Spleen (tissue), 11 donors: ENCODE data around the gene PIM2. TPM values are rescaled to one million over a fixed set of nuclear protein-coding genes. Genes with fewer than 3 reads are reported as not detected.
A peak's percentile ranks its signal among the peaks of the same experiment; 100 is the strongest.

Experiments used
- DNase-seq: peaks from one replicate; pipeline ENCODE4 v3.0.0-alpha.2; 2020
- H3K27ac ChIP-seq, 8 donors: fragments of 200-600 bp; sonication (generic) in 7 of 8; 1 replicate in 4 of 8; 2 replicates in 4 of 8; pipeline versions ENCODE4 v1.5.0 to v1.8.0; 2016 to 2021; ENCODE audit warnings: inconsistent platforms in 4 of 8, mild to moderate bottlenecking in 4 of 8, moderate library complexity in 1 of 8
- H3K27me3 ChIP-seq, 7 donors: fragments of 200-600 bp; sonication (generic) in 6 of 7; replicated peaks in 1 of 7; 1 replicate in 4 of 7; 2 replicates in 3 of 7; pipeline versions ENCODE4 v1.5.0 to v1.8.0; 2016 to 2021; ENCODE audit warnings: inconsistent platforms in 3 of 7, mild to moderate bottlenecking in 1 of 7
- H3K36me3 ChIP-seq, 6 donors: fragments of 200-600 bp; sonication (generic) in 5 of 6; 1 replicate in 4 of 6; 2 replicates in 2 of 6; pipeline versions ENCODE4 v1.5.0 to v1.8.0; 2016 to 2021; ENCODE audit warnings: inconsistent platforms in 2 of 6
- H3K4me1 ChIP-seq, 6 donors: fragments of 200-600 bp; sonication (generic) in 5 of 6; 1 replicate in 3 of 6; 2 replicates in 3 of 6; pipeline versions ENCODE4 v1.5.0 to v1.8.0; 2016 to 2021; ENCODE audit warnings: inconsistent platforms in 3 of 6
- H3K4me3 ChIP-seq, 8 donors: fragments of 200-600 bp; sonication (generic) in 7 of 8; 1 replicate in 4 of 8; 2 replicates in 4 of 8; pipeline versions ENCODE4 v1.5.0 to v1.8.0; 2016 to 2021; ENCODE audit warnings: inconsistent platforms in 4 of 8, mild to moderate bottlenecking in 4 of 8, moderate library complexity in 2 of 8
- H3K9me3 ChIP-seq, 8 donors: fragments of 200-600 bp; sonication (generic) in 7 of 8; 1 replicate in 4 of 8; 2 replicates in 4 of 8; pipeline versions ENCODE4 v1.5.0 to v1.8.0; 2016 to 2021; ENCODE audit warnings: inconsistent platforms in 4 of 8
- POLR2A ChIP-seq, 3 donors: fragments of 450-650 bp; IDR thresholded peaks; one replicate each; pipeline ENCODE4 v1.5.1; 2017; ENCODE audit warnings: antibody characterized with exemption in 3 of 3, mild to moderate bottlenecking in 1 of 3
- POLR2AphosphoS5 ChIP-seq, 3 donors: sonication (generic); formaldehyde crosslinking; IDR thresholded peaks; one replicate each; pipeline ENCODE4 v1.5.1; 2017; ENCODE audit warnings: antibody characterized with exemption in 3 of 3
- WGBS, 5 donors: extraction: QIAGEN DNeasy Blood & Tissue Kit in 3 of 5; methylation state at CpG; one replicate each; pipeline versions ENCODE4 v1.1.5 to v1.1.7; 2013 to 2018; 5-methylcytosine and 5-hydroxymethylcytosine counted together
- intact Hi-C: fragments of 100-400 bp; cut with DNase I; formaldehyde crosslinking; loops from one replicate; pipeline ENCODE4 v1.15.0; 2023; ENCODE audit warnings: low total_unique reads
- polyA plus RNA-seq, 3 donors: library from polyadenylated mRNA; stranded (reverse); fragments of 200-250 nt; gene quantifications; one replicate each; pipeline ENCODE4 v1.2.1, GENCODE V29; 2013
- total RNA-seq, 7 donors: library from RNA; depleted of rRNA in 3 of 7; stranded (reverse); fragments of >200 nt in 3 of 7; fragmentation: NEBNext Ultra II Directional in 4 of 7; extraction: Animal tissue kit (Norgen Biotek cat#: 25700) in 4 of 7; gene quantifications; one replicate each; pipeline versions ENCODE4 v1.1.0 to v1.2.1, GENCODE V29; 2016 to 2021
- TF ChIP-seq, protein P1 (sequence below), 11 experiments: fragments of 200-600 bp in 7 of 11; fragments of 450-650 bp in 4 of 11; sonication (generic) in 4 of 11; IDR thresholded peaks in 8 of 11; conservative IDR thresholded peaks in 3 of 11; 1 replicate in 7 of 11; 2 replicates in 4 of 11; pipeline versions ENCODE4 v1.4.0 to v1.8.0; 2016 to 2021; ENCODE audit warnings: antibody characterized with exemption in 11 of 11, inconsistent platforms in 4 of 11, mild to moderate bottlenecking in 1 of 11
- donor health status: healthy with polysubstance abuse.
- donor health status: DM: no; HTN: no; CAD: no; lungs with moderate emphysema.
- donor health status: DM: no; HTN: no; CAD: no.
- donor health status: Bipolar disorder and iron deficiency.
- donor health status: healthy.
- donor health status: DM: no; HTN: no; CAD: no.
- donor health status: DM: yes; HTN: yes; CAD: no.

PIM2 gene
- total and polyA plus RNA-seq, 10 donors: 54.2 to 220 (median 124) TPM

DNA sequence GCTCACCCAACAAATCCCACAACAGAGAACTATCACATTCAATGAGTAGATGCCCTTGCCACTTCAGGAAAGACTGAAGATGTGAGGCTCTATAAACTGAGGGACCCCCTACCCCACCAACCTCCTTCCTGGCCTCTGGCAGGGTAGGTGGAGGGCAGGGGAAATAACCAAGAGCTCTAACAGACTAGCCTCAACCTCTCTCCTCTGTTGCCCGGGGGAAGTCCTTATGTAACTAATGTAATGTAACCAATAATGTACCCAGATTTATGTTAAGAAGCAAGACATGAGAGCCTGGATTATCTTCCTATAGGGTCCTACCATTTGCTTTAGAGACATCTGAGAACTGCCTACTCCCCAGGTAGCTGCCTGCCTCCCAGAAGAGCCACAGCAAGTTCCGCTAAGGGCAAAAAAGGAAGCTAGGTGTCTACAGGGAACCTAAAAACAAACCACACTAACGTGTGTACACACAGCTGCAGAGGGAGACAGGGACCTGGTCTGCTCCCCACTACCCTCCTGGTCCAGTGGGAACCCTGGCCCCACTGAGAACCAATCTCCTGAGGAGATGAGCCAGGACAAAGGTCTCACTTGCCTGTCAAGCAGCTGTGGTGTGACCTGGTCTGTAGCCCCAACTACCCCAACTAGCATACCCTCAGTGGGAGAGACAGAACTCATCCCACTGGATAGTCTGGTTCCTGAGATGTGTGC, 20.9 kb upstream of the PIM2 start:
- Histone ChIP-seq H3K4me1 (peaks cover 27 to 98% (median 77%) of the 10 kb centered on the region in 6 donors), H3K27ac (peak overlapping the region; percentile 72 to 94 (median 88)), H3K4me3 (peak overlapping the region in 1 of 8 donors; percentile 61), H3K9me3 (no peaks in the 10 kb centered on the region), H3K36me3 (peaks cover 0 to 31% (median 2%) of the 10 kb centered on the region in 6 donors), H3K27me3 (no peaks in the 10 kb centered on the region)
- 22 to 72% (median 27%) methylated on average over 2 to 3 of the region's 3 CpGs for WGBS, 5 donors
- intact Hi-C loops: loop anchor here (10.0 kb wide), 1 partner anchor 45 kb away; the partner anchor contains the start of genes PQBP1 and TIMM17B
- no peak for DNase-seq
- TF ChIP-seq POLR2A (IDR thresholded peaks at IDR 0.05) (no peak), POLR2AphosphoS5 (IDR thresholded peaks at IDR 0.05) (peak in 2 of 3 donors; percentile 53 to 75)
- TF ChIP-seq, protein P1, sequence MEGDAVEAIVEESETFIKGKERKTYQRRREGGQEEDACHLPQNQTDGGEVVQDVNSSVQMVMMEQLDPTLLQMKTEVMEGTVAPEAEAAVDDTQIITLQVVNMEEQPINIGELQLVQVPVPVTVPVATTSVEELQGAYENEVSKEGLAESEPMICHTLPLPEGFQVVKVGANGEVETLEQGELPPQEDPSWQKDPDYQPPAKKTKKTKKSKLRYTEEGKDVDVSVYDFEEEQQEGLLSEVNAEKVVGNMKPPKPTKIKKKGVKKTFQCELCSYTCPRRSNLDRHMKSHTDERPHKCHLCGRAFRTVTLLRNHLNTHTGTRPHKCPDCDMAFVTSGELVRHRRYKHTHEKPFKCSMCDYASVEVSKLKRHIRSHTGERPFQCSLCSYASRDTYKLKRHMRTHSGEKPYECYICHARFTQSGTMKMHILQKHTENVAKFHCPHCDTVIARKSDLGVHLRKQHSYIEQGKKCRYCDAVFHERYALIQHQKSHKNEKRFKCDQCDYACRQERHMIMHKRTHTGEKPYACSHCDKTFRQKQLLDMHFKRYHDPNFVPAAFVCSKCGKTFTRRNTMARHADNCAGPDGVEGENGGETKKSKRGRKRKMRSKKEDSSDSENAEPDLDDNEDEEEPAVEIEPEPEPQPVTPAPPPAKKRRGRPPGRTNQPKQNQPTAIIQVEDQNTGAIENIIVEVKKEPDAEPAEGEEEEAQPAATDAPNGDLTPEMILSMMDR (IDR thresholded peaks at IDR 0.05 in 8 of 11, conservative IDR thresholded peaks at IDR 0.05 in 3 of 11): no peak

DNA sequence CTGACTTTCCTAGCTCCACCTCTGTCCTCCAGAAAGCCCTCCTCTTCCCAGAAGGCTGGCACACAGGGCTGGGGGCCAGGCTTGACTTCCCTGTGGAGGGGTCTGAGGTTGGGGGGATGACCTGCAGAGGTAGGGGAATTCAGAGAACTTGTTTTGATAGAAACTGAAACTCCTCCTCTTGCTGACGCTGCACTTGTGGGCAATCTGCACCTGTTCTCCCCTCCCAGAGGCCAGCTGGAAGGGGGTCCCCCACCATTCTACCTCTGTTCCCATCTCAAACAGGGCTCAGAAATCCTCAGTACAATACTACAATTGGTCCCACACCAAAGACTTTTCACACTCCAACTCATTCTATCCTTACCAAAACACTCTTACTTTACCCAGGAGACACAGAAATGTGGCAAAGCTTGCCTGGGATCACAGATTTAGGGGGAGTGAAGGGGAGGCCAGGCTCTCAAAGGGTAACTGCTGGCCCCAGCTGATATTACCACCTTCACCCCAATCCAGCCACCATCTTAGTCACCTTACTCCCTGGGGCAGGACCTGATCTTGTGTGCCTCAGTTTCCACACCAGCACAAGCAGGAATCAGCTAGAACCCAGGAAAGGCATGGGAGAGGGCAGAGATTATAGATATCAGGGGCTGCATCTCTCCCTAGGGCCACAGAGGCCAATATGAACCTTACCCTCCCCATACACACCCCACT, 20.0 kb upstream of the PIM2 start:
- no peaks in the 10 kb centered on the region for H3K27me3 ChIP-seq
- TF ChIP-seq, protein P1 (IDR thresholded peaks at IDR 0.05 in 8 of 11, conservative IDR thresholded peaks at IDR 0.05 in 3 of 11): no peak
- peak in 2 of 3 donors; percentile 68 to 80 for TF ChIP-seq POLR2AphosphoS5 (IDR thresholded peaks at IDR 0.05)
- H3K36me3 ChIP-seq: peaks cover 0 to 35% (median 7%) of the 10 kb centered on the region in 6 donors
- peak overlapping the region; percentile 72 to 94 (median 88) for H3K27ac ChIP-seq
- H3K4me1 ChIP-seq: peaks cover 29 to 98% (median 85%) of the 10 kb centered on the region in 6 donors
- intact Hi-C loops: no loop called here
- H3K4me3 ChIP-seq: peak overlapping the region in 1 of 8 donors; percentile 61
- peak; percentile 87 for DNase-seq
- H3K9me3 ChIP-seq: no peaks in the 10 kb centered on the region
- 29 to 53% (median 38%) methylated on average over 1 of the region's 1 CpG; no CpG with 5 or more reads in 1 of the 5 donors for WGBS, 5 donors

DNA sequence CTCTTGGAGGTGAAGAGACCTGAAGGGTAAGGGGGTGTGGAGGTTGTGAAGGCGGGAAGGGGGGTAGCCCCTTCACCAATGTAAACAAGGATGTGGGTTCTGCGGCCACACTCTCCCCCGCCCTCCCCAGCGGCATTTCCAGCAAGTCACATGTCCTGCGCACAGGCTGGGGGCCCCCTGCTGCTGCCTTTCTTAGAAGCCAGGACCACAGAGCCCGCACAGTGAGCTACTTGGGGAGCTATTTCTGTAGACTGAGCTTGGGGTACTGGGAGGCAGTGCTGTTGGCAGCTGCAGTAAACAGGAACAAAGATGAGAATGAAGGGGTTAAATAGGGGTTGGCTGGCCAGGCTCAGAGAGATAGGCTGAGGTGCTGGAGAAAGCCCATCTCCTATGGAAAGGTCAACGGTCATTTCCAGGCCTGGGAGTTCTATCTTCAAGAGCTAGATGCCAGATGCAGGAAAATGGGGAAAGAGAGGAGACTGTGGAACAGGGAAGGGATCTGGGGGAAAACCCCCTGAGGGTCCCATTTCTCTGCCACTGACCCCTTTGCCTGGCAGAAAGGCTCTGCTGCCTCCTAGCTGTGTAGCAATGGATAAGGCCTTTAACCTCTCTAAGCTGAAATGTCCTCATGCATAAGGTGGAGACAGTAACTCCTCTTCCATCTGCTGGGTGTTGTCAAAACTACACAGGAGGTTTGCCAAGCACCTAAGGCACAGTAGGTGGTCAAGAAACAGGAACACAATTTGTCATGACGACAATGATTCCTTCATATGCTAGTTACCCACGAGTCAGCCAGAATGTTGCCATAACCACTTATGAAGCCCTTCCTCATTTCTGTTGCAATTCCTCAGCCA, 18.5 kb upstream of the PIM2 start:
- 7 to 21% (median 20%) methylated on average over 7 to 9 of the region's 9 CpGs for WGBS, 5 donors
- TF ChIP-seq POLR2AphosphoS5 (IDR thresholded peaks at IDR 0.05): peak; percentile 87 to 93 (median 91)
- TF ChIP-seq, protein P1 (IDR thresholded peaks at IDR 0.05 in 8 of 11, conservative IDR thresholded peaks at IDR 0.05 in 3 of 11): peak in 8 of 11 experiments; percentile 22 to 70 (median 47)
- peak in 1 of 3 donors; percentile 51 for TF ChIP-seq POLR2A (IDR thresholded peaks at IDR 0.05)
- peak; percentile 97 for DNase-seq
- Histone ChIP-seq H3K4me3 (peak overlapping the region in 2 of 8 donors; percentile 5 to 61), H3K27ac (peak overlapping the region; percentile 40 to 94 (median 88)), H3K36me3 (peaks cover 0 to 35% (median 11%) of the 10 kb centered on the region in 6 donors), H3K9me3 (peaks cover 0 to 4% (median 0%) of the 10 kb centered on the region in 8 donors), H3K4me1 (peaks cover 30 to 91% (median 80%) of the 10 kb centered on the region in 6 donors), H3K27me3 (no peaks in the 10 kb centered on the region)
- intact Hi-C loops: no loop called here
